ENCODE measurements around the gene SLC2A1. TPM values are rescaled to one million over a fixed set of nuclear protein-coding genes. Genes with fewer than 3 reads are reported as not detected.
"Not testable (repeated sequence)": the region's sequence is repeated elsewhere in the genome, so short reads cannot be mapped to it uniquely, and the experiment has no call there.

The SLC2A1 gene
- total RNA-seq, 4 donors from 2014 or later, result 953 to 4,970 (median 3,437) TPM

DNA sequence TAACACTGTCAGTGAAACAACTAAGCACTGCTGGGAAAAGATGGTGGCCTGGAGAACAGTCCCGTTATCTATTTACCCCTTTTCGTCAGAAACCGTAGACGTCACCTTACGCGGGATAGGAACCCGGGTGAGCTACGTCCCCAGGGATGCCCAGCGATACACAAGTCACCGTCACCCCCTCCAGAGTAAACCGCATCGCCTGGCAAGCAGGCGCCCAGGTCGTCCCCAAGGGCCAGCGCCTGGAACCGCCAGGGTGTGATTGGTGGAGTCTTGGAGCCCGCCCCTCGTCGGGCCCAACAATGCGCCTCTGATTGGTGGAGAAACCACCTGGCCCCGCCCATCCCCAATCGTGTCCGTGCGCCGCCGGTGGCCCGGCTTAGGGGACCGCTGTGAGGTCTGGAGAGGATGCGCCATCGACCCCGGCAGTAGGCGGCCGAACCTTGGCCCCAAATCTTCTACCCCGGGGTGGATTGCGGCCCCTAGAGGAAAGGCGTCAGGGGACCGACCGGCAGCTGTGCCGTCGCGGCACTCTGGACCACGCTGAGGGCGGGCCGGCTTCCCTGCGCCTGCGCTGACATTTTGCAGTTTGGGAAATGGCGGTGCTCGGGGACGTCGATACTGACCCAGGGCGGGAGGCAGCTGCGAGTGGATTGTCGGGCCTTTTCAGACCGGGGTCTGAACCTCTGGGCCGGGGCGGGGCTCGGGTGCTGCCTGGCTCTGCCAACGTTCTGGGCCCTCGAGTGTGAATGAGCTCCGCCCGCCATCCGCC, 34.4 kb downstream of the SLC2A1 start:
- 0 to 1% methylated on average over 37 to 60 of the region's 62 CpGs for WGBS, 2 donors
- Histone ChIP-seq H3K27me3 (no peaks in the 10 kb centered on the region), H3K9me3 (no peaks in the 10 kb centered on the region), H3K27ac (peak overlapping the region; percentile 74 to 97 (median 94)), H3K36me3 (peaks cover 0 to 33% (median 20%) of the 10 kb centered on the region in 3 donors), H3K4me1 (peaks cover 0 to 28% (median 2%) of the 10 kb centered on the region in 4 donors), H3K4me3 (peak overlapping the region; percentile 57 to 80 (median 77))
- peak; percentile 48 to 88 for TF ChIP-seq EP300 (IDR thresholded peaks at IDR 0.05)
- TF ChIP-seq, protein P1, sequence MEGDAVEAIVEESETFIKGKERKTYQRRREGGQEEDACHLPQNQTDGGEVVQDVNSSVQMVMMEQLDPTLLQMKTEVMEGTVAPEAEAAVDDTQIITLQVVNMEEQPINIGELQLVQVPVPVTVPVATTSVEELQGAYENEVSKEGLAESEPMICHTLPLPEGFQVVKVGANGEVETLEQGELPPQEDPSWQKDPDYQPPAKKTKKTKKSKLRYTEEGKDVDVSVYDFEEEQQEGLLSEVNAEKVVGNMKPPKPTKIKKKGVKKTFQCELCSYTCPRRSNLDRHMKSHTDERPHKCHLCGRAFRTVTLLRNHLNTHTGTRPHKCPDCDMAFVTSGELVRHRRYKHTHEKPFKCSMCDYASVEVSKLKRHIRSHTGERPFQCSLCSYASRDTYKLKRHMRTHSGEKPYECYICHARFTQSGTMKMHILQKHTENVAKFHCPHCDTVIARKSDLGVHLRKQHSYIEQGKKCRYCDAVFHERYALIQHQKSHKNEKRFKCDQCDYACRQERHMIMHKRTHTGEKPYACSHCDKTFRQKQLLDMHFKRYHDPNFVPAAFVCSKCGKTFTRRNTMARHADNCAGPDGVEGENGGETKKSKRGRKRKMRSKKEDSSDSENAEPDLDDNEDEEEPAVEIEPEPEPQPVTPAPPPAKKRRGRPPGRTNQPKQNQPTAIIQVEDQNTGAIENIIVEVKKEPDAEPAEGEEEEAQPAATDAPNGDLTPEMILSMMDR (IDR thresholded peaks at IDR 0.05), result peak in 2 of 5 experiments; percentile 46 to 69
- peak; percentile 53 to 88 for TF ChIP-seq POLR2A (IDR thresholded peaks at IDR 0.05)
- DNase-seq (ENCODE audit: low spot score in 2 of 2), result peak; percentile 91

DNA sequence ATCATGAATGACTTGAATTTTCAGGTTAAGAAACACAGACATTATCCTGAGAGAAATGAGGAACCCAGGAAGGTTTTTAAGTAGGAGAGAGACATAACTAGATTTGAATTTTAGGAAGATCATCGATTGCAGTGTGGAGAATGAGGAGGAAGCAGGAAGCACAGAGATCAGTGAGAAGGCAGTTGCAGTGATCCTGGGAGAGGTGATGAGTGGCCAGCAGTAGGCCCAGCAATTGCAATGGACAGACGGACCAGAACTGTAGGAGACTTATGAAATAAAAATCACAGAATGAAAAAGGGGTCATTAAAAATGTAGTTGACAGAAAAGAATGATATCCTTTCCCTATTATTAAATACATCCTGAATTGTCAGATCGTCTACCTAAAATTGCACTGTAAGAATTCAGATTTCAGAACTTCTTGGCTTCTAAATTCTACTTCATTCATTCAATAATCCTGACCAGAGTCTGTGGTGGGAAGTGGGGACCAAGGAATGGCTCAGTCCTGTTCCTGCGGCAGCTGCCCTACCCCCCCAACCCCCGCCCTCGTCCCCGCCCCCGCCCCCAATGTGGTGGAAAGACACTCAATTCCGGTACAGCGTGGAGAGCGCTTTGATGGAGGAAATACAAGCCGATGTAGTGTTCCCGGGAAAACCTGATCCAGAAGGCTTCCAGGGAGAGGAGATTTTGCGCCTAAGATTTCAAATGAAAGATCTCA, 35.1 kb downstream of the SLC2A1 start:
- Histone ChIP-seq H3K27ac (peak overlapping the region; percentile 74 to 97 (median 94)), H3K27me3 (no peaks in the 10 kb centered on the region), H3K36me3 (peaks cover 0 to 26% (median 12%) of the 10 kb centered on the region in 3 donors), H3K4me1 (peaks cover 0 to 28% (median 2%) of the 10 kb centered on the region in 4 donors), H3K9me3 (no peaks in the 10 kb centered on the region), H3K4me3 (peak overlapping the region; percentile 57 to 80 (median 77))
- WGBS, 2 donors, result 7 to 8% methylated on average over 14 of the region's 14 CpGs
- no peak for DNase-seq (ENCODE audit: low spot score in 2 of 2)
- TF ChIP-seq EP300 (IDR thresholded peaks at IDR 0.05) (no peak), POLR2A (IDR thresholded peaks at IDR 0.05) (no peak)
- TF ChIP-seq, protein P1 (IDR thresholded peaks at IDR 0.05), result no peak

DNA sequence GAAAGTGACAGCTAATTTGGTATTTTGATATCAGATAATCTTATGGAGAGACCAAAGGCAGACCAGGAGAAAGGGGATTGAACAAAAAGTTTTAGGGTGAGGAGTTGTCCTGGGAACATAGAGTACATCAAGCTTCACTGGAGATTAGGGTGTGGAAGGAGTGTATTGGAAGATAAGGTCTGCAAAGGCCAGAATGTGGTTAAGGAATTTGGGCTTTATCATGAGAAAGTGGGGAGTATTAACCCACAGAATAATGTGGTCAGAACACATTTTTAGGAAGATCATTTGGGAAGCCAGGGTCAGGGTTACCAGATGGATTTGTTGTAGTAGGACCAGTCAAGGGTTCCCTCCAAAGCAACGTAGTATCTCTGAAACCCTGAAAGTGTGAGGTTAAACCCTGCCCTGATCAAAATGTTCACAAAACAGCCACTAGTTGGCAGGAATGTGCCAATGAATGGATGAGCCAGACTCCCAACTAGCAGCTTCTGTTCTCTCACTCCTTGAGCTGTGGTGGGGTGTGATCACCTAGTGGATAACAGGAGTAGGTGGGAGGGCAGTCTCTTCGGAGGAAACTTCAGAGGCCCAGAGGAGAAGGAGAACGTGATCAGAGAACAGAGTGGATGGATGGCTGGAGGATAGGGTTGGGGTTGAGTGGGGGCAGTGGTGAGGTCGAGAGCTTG, 35.8 kb downstream of the SLC2A1 start:
- Histone ChIP-seq H3K27ac (peak overlapping the region in 2 of 4 donors; percentile 96 to 97), H3K36me3 (peaks cover 0 to 19% (median 6%) of the 10 kb centered on the region in 3 donors), H3K9me3 (no peaks in the 10 kb centered on the region), H3K4me3 (no peak overlapping the region), H3K4me1 (peaks cover 0 to 28% (median 2%) of the 10 kb centered on the region in 4 donors), H3K27me3 (no peaks in the 10 kb centered on the region)
- DNase-seq (ENCODE audit: low spot score in 2 of 2), result peak in 1 of 2 donors; percentile 71
- TF ChIP-seq, protein P1 (IDR thresholded peaks at IDR 0.05), result peak; percentile 57 to 77 (median 73)
- TF ChIP-seq POLR2A (IDR thresholded peaks at IDR 0.05), result no peak
- TF ChIP-seq EP300 (IDR thresholded peaks at IDR 0.05), result peak in 1 of 2 donors; percentile 43
- 20 to 27% methylated on average over 4 of the region's 4 CpGs for WGBS, 2 donors

DNA sequence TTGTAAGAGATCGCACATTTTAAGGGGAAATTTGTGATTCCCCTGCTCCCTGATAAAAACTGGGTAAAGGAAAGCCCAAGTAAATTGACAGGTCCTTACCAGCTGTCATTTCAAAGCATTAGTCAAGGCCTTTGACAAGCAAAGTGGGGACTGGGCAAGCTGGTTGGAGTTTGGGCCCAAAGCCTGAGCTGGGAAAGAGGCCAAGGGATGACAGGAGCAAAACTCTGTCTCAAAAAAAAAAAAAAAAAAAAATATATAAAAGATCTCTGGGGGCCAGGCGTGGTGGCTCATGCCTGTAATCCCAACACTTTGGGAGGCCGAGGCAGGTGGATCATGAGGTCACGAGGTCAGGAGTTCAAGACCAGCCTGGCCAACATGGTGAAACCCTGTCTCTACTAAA, 36.9 kb downstream of the SLC2A1 start:
- 87 to 91% methylated on average over 4 of the region's 4 CpGs for WGBS, 2 donors
- peaks cover 0 to 28% (median 2%) of the 10 kb centered on the region in 4 donors for H3K4me1 ChIP-seq
- H3K36me3 ChIP-seq, result peaks cover 0 to 8% (median 5%) of the 10 kb centered on the region in 3 donors

DNA sequence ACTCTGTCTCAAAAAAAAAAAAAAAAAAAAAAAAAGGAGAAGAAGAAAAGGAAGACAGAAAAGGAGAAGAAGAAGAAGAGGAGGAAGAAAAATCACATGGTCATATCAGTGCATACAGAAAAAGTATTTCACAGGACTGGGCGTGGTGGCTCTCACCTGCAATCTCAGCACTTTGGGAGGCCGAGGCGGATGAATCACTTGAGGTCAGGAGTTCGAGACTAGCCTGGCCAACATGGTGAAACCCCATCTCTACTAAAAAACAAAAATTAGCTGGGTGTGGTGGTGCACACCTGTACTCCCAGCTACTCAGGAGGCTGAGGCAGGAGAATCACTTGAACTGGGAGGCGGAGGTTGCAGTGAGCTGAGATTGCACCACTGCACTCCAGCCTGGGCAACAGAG, 39.0 kb downstream of the SLC2A1 start:
- H3K4me3 ChIP-seq; H3K27ac ChIP-seq; DNase-seq (ENCODE audit: low spot score in 2 of 2); H3K36me3 ChIP-seq; H3K27me3 ChIP-seq: not testable (repeated sequence)
- WGBS, 2 donors, result 81 to 90% methylated on average over 5 of the region's 5 CpGs
- H3K4me1 ChIP-seq, result peaks cover 0 to 17% (median 2%) of the 10 kb centered on the region in 4 donors
- peaks cover 0 to 11% (median 0%) of the 10 kb centered on the region in 4 donors for H3K9me3 ChIP-seq

More for the DNA sequence above, 36.9 kb downstream of the SLC2A1 start:
- no peak overlapping the region for H3K4me3 ChIP-seq
- DNase-seq (ENCODE audit: low spot score in 2 of 2), result no peak
- H3K27ac ChIP-seq, result peak overlapping the region in 1 of 4 donors; percentile 96
- no peaks in the 10 kb centered on the region for H3K27me3 ChIP-seq
- TF ChIP-seq POLR2A (IDR thresholded peaks at IDR 0.05), result no peak
- no peak for TF ChIP-seq EP300 (IDR thresholded peaks at IDR 0.05)
- TF ChIP-seq, protein P1 (IDR thresholded peaks at IDR 0.05), result no peak
- peaks cover 0 to 4% (median 0%) of the 10 kb centered on the region in 4 donors for H3K9me3 ChIP-seq

Data from tibial nerve (tissue), 4 donors.